HG02759 (cell line): ENCODE measurements around the gene TXNDC17.
"Not testable (repeated sequence)": the region's sequence is repeated elsewhere in the genome, so short reads cannot be mapped to it uniquely, and the experiment has no call there.

Experiments used
- ATAC-seq: cut with Tn5 transposase; IDR thresholded peaks from one replicate; pipeline ENCODE4 v1.9.1; 2021; ENCODE audit warnings: mild to moderate bottlenecking, moderate library complexity; ENCODE audit not compliant: unreplicated experiment

TXNDC17 gene

DNA sequence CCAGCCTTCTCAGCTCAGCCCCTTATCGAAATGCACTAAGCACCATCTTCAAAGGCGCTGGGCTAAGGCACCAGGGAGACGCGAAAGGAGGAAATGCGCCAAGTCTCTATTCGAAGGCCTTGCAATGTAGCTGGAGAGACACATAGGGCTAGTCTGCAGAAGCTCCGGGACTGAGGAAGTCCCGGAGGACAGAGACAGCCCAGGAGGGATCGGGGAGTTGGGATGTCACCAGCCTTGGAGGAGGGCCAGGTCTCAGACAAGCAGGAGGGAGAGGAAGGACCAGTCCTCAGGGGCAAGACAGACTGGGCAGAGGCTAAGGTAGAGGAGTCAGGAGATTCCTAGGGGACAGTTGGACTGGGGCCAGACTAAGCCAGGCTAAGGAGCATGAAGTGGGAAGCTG, 19.2 kb downstream of the TXNDC17 start:
- ATAC-seq, result no peak

DNA sequence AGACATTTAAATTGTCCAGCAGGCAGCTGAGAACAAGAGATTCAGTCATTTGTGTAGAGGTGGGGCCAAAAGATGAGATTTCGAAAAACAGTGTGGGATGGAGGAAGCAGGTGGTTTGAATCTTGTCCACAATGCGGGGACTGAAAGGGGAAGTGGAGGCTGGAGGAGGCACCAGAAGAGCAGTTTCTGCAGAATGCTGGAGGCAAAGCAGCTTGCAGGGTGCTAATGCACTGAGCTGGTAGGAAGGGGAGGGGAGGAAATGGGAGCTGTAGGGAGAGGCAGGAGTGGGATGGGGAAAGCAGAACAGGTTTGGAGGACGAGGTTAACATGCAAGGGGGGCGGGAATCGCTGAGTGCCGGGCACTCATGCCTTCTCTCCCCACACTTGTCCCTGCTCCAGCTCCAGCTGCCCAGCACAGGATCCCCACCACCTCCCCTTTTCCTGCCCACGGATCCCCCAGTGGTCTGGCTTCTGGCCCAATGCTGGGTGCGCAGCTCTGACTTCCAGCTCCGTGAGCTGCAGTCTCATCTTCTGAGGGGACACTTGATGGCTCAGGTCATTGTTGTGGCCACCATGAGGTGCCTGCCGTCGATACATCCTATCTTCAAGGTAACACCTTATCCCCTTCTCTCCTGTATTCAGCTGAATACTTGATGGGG, 20.1 kb downstream of the TXNDC17 start:
- ATAC-seq, result peak; percentile 69

DNA sequence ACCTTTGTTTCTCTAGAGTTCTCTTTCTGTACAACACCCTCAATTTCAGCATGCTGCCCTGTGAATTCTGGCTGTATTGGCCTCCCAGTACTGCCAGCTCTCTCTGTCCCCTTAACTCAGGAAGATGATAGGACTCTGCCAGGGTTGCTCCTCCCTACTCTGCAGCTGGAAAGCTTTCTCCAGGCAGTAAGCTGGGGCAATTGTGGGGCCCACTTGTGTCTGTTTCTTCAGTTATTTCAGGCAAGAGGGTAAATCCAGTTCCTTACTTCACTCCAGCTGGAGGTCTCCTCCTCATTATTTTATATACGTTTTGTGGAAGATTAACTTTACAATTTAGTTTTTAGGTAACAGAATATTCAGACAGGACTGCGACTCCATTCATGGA, 20.6 kb downstream of the TXNDC17 start:
- no peak for ATAC-seq

DNA sequence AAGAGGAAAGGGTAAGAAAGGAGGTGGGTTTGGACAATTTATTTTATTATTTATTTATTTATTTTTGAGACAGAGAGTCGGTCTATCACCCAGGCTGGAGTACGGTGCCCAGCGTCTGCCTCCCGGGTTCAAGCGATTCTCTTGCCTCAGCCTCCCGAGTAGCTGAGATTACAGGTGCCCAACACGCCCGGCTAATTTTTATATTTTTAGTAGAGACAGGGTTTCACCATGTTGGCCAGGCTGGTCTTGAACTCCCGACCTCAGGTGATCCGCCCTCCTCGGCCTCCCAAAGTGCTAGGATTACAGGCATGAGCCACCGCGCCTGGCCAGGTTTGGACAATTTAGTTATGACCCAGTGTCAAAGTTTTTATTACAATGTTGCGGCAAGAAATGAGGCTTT, 22.3 kb downstream of the TXNDC17 start:
- not testable (repeated sequence) for ATAC-seq

DNA sequence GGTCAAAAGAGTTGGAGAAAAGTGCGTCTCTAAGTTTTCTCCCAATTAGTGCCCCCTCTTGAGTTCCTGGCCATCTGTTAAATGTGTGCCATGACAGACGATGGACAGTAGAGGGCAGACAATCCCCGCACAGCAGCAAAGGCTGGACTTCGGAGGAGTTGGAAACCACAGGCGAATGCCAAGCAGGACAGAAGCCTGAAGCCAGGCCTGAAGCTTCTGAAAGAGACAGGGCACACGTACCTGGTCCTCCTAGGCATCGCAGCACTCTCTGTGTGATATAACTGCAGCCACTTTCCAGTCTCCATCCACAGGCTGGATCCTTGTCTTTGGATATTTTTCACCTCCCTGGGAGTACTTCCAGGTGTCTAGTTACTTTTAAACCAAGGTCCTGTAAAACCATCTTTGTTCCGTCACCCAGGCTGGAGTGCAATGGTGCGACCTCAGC, 25.2 kb downstream of the TXNDC17 start:
- no peak for ATAC-seq

DNA sequence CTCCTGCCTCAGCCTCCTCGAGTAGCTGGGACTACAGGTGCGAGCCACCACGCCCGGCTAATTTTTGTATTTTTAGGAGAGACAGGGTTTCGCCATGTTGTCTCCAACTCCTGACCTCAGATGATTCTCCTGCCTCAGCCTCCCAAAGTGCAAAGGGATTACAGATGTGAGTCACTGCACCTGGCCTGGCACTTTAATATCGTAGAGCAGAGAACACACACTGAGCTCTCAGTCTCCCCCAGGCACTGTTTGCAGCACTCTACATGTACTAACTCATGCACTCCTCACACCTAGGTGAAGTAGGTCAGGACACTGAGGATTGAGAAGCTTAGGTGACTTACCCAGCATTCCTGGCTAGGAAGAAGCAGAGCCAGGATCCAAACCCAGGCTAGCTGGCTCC, 25.7 kb downstream of the TXNDC17 start:
- ATAC-seq, result no peak

DNA sequence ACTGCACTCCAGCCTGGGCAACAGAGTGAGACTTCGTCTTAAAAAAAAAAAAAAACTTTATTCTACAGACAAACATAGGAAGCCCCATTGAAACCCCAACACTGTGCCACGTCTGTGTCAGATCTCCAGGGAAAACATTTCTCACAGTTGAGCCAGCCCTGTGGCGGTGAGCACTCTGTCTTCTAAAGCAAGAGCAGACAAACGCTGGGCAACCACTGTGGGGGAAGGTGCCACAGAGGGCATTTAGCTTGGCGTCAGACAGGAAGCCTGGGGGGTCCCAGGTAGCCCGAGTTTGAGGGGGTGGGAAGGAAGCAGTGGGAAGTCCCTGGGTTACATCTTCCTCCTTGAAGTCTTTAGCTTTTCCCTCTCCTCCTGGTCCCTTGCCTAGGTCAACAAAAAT, 26.7 kb downstream of the TXNDC17 start:
- no peak for ATAC-seq

DNA sequence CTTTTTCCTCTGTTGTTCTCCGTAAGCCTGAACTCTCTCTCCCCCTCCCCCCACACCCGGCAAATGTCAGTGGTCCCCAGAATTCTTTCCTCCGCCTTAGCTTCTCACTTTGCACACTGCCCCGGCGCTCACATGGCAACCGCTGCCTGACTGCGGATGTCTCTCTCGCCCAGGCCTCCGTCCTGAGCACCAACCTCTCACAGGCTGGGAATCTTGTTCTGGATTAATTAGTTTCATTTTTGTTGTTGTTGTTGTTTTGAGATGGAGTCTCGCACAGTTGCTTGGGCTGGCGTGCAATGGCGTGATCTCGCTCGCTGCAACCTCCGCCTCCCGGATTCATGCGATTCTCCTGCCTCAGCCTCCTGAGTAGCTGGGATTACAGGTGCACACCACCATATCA, 27.4 kb downstream of the TXNDC17 start:
- ATAC-seq, result no peak

DNA sequence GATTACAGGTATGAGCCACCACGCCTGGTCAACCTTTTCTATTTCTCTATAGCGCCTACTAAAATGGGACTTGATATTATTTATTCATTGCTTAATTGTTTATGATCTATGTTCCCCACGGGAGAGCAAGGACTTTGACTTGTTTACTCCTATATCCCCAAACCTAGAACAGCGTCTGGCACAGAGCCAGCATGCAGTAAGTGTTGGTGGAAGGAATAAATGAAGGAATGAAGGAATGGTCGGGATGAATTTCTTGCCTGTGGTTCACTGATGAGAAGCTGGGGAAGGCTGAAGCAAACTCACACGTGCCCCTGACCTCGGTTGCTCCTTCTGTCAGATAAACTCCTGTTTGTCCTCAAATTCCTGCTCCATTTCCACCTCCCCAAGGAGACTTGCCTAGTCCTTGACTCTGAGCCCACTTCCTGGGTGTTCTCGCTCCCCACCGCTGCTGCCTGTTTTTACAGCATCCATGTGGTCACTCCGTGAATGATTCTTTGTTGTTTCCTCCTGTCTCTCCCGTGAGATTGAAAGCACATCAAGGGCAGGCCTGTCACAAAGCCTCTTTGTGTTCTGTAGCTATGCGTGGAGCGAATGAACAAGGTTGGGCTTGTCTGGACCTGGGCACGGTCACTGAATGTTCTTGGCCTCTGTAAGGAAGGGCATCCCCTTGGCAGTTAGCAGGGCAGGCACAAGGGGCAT, 28.0 kb downstream of the TXNDC17 start:
- no peak for ATAC-seq

DNA sequence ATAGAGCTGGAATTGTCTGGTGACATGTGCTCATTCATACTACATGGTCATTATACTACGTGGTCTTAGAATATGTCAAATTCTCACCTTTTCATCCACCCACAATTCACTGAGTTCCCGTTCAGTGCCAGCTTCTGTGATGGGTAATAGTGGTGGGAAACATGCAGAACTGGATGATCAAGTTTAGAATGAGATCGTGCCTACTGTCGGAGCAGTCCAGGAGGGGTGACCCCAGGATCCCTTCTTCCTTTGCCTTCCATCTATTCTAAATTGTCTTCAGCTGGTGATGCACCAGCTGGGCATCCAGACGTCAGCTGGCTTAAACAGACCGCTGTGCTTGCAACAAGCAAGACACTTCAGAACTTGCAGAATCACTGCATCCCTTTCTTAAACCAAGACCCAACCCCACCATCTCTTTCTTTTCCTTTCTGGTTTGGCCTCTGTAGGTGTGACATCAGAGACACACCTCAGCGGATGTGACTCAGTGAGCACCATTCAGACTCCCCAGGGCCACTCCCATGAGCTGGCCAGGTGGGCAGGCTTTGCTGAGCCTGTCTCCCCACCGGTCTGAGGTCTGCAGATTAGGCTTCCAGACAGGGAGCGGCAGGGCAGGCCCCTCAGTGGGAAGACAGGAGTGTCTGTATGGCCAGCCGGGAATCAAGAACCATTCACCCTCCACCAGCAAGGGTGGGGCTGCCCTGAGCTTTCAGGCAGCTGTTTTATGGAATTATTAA, 28.8 kb downstream of the TXNDC17 start:
- no peak for ATAC-seq

DNA sequence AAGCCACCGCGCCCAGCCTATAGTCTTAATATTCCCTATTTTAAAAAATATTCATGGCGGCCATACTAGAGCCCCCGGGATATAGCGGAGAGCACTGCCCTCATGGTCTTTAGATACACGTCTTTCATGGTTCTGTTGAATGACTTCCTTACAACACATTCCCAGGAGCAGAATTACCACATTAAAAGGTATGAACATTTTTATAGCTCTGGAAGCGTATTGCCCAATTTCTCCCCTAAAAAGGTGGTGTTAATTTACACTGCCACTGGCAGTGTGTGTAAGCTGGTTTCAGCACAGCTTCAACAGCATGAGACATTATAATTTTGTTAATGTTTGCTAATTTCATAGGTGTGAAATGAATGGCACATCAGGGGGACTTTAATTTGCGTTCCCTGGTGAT, 29.7 kb downstream of the TXNDC17 start:
- no peak for ATAC-seq

DNA sequence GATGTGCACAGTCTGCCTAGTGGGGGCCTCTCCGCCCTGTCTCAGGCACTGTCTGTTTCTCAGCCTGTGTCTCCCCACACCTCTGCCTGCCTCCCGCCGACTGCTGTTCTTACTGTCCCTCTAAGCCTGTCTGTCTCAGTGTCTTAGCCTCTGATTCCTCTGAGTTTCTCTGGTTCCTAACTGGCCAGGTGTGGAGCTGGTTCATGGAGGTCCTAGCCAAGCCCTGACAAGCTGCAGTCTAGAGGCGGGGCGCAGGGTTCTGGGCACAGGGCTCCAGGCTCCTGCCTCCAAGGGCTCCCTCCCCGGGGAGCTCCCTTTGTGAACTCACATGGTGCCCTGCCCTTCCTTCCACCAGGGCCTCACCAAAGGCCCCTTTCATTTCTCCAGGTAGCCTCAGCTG, 30.1 kb downstream of the TXNDC17 start:
- no peak for ATAC-seq

DNA sequence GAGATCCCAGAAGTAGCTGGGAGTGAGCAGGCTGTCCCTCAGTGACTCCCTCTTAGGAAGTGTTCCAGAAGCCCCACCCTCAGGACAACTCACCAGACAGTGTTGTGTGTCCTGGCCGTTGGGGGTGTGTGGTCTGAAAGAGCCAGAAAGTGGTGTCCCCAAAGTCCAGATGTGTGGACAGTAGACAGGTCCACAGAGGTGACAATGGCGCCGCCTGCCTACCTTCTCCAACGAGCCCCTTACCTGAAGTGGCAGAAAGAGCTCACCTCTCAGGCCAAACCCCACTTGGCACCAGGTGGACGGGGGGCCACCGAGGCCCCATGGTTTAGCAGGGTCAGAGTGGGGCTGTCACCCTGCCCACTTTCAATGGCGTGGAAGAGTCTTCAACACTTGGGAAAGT, 30.6 kb downstream of the TXNDC17 start:
- ATAC-seq, result no peak

DNA sequence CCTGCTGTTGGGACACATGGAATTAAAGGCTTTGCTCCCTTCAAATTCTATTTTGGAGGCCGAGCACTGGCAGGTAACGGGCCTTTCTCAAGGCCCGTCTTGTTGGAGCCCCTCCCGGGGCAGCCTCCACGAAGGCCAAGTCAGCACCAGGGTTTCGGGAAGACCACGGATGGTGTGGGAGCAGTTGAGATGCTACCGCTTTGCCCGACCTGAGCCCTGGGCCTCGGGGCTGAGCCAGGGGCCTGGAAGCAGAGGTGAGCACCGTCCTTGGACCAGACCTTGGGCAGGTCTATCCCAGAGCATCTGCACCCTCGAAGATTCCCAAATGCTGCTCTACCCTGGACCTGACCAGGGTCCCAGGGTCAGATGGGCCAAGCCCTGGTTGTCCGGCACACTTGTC, 33.7 kb downstream of the TXNDC17 start:
- ATAC-seq, result no peak

DNA sequence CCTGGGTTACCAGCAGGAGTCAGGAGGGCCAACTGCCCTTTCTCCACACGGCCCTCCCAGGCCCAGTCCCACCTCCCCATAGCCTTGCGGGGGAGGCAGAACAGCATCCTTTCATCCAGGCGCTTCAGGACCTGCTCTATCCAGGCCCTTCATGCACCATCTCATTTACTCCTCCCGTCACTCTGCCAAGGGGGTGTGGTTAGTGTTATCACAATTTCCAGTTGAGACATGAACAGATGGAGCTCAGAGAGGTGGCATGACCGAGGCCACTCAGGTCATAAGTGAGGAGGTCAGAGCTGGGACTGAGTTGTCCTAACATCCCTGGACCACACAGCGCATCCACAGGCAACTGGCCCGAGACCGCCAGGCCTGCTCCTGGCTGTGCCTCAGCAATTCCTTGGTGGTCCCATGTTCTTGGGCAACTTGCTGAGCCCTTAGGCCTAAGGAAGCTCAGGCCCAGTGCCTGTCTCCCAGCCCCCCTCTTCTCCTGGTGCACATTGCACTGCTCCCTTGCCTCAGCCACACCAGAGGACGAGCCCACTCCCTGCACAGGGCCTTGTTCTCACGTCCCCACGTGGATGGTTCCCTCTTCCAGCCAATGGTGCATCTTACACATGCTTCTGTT, 34.5 kb downstream of the TXNDC17 start:
- no peak for ATAC-seq

DNA sequence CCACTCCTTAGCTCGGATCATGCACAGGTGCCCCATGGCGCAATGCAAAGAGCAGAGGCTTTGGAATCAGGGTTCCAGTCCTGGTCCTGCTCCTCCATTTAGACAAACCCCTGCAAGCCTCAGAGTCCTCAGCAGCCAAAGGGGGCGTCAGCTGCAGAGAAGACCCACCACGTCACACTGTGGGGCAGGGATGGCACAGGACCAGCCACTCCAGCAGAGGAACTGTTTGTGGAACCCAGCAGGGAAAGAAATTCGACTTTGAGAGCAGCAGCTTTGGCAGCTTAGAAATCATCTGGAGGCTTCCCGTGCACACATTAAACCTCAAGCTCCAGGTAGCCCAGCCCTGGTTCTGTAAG, 35.9 kb downstream of the TXNDC17 start:
- ATAC-seq, result no peak

DNA sequence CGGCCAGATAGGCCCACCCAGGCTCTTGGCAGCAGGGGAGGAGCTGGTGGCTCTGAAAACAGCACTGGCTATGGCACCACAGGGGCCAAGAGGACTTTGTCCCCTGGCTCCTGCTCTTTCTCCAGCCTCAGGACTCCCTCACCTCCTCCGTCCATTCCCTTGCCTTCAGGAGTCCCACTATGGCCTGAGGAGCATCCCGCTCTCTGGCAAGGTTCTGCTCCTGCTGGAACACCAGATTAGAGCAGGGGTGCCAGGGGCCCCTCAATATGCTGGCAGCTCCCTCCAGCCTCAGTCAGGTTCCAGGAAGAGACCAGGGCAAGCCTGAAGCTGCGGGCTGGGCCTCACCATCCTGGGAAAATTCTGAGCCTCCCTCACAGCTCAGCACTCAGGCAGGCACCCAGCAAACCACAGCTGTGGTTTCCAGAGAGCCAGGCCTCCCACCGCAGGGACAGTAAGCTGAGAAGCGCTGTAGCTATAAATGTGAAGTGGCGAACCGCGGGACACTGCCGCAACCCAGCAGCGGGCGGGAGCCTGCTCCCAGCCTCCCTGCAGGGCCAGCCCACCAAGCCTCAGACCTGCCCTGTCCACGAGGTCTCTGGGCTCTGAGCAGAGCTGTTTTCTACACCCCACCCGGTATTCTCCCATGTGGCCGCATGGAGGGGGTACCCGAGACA, 36.4 kb downstream of the TXNDC17 start:
- ATAC-seq, result no peak

DNA sequence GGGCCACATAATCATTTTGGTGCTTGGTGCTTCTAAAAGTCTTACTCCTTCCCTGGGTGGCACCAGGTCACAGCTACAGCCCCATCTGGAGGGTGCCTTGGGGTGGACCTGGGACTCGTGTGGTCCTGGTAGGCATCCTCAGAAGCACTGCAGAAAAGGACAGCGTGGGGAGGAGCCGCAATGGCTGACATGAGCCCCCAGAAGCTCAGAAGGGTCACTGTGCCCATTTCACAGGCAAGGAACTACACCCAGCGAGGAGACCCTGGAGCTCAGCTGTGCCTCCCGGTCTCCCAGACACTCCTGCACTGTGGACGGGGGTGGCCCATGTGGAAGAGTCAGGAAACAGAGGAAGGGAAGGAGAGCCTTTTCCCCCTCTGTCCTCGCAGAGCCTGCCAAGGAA, 37.1 kb downstream of the TXNDC17 start:
- no peak for ATAC-seq

DNA sequence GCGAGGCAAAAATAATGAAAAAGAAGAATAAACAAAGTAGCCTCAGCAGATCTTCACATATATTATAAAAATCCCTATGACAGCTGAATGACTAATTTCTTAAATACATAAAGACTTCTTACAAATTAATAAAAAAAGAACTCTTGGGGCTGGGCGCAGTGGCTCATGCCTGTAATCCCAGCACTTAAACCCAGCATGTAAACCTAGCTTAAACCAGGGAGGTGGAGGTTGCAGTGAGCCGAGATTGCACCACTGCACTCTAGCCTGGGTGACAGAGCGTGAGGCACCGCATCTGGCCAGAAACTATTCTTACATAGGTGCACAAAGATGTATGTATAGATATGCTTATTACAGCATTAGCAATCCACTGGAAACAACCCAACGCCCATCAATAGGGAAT, 38.4 kb downstream of the TXNDC17 start:
- no peak for ATAC-seq

DNA sequence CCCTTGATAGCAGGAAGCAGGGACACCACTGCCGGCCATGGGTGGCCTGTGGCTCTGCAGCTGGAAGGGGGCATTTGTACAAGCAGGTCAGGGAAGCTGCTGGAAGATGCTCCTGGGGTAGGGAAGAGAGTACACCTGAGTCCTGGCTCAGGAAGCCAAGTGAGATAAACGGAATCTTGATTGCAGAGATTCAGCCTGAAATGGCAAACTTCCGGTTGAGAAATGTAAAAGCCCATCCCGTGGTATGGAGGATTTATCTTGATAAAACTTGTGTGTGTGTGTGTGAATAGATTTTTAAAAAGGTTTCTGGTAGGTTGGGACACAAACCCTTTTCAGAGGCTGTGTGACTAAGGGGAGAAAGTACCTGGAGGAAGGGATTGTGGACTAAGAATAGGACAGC, 40.3 kb downstream of the TXNDC17 start:
- ATAC-seq, result no peak

DNA sequence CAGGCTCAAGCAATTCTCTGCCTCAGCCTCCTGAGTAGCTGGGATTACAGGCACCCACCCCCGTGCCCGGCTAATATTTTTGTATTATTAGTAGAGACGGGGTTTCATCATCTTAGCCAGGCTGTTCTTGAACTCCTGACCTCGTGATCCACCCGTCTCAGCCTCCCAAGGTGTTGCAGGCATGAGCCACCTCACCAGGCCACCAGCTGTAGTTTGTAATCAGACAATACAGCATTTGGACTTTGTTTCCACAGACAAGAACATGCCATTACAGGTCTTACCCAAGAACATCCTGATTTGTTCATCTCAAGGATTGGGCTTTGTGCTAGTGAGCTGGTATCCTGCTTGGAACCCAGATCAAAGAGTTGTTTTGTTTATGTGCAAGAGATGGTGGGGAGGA, 40.8 kb downstream of the TXNDC17 start:
- no peak for ATAC-seq
